Upper lobe of left lung (tissue), 6 donors: ENCODE measurements around the gene MSANTD2. TPM values are rescaled to one million over a fixed set of nuclear protein-coding genes. Genes with fewer than 3 reads are reported as not detected.

Experiments
- ATAC-seq, 2 donors: fragments of 200-7000 bp; cut with Tn5 transposase; one replicate each; pipeline ENCODE4 v1.9.1; 2022; ENCODE audit warnings: mild to moderate bottlenecking in 2 of 2, moderate library complexity in 2 of 2; ENCODE audit not compliant: low FRiP score in 2 of 2
- DNase-seq, 2 donors: peaks; one replicate each; pipeline ENCODE4 v3.0.0-alpha.2; 2019 to 2020
- H3K27ac ChIP-seq, 4 donors: fragments of 200-600 bp; sonication (generic); one replicate each; pipeline ENCODE4 v1.5.1; 2016 to 2019
- H3K27me3 ChIP-seq, 4 donors: fragments of 200-600 bp; sonication (generic); one replicate each; pipeline ENCODE4 v1.5.1; 2017 to 2019
- H3K36me3 ChIP-seq, 4 donors: fragments of 200-600 bp; sonication (generic); one replicate each; pipeline ENCODE4 v1.5.1; 2016 to 2019
- H3K4me1 ChIP-seq, 4 donors: fragments of 200-600 bp; sonication (generic); one replicate each; pipeline ENCODE4 v1.5.1; 2018 to 2019
- H3K4me3 ChIP-seq, 4 donors: fragments of 200-600 bp; sonication (generic); one replicate each; pipeline ENCODE4 v1.5.1; 2017 to 2019; ENCODE audit warnings: mild to moderate bottlenecking in 2 of 4, moderate library complexity in 1 of 4
- H3K9me3 ChIP-seq, 4 donors: fragments of 200-600 bp; sonication (generic); one replicate each; pipeline ENCODE4 v1.5.1; 2018 to 2019
- EP300 ChIP-seq, 4 donors: sonication (generic); formaldehyde crosslinking; IDR thresholded peaks; one replicate each; pipeline ENCODE4 v1.5.1; 2017; ENCODE audit warnings: antibody characterized with exemption in 4 of 4, control low read depth in 2 of 4
- POLR2A ChIP-seq, 4 donors: fragments of 450-650 bp; IDR thresholded peaks; one replicate each; pipeline ENCODE4 v1.5.1; 2016 to 2017; ENCODE audit warnings: antibody characterized with exemption in 4 of 4, mild to moderate bottlenecking in 2 of 4
- POLR2AphosphoS5 ChIP-seq, 2 donors: sonication (generic); formaldehyde crosslinking; IDR thresholded peaks; one replicate each; pipeline ENCODE4 v1.5.1; 2017; ENCODE audit warnings: antibody characterized with exemption in 2 of 2
- WGBS, 2 donors: methylation state at CpG; one replicate each; pipeline ENCODE4 v1.1.5; 2017 to 2018; 5-methylcytosine and 5-hydroxymethylcytosine counted together
- total RNA-seq, 6 donors: library from RNA; depleted of rRNA in 4 of 6; stranded (reverse); fragments of >200 nt in 4 of 6; gene quantifications; one replicate each; pipeline versions ENCODE4 v1.1.0 to v1.2.1, GENCODE V29; 2016 to 2021
- TF ChIP-seq, protein P1 (sequence below), 6 experiments: fragments of 450-650 bp in 4 of 6; fragments of 200-600 bp in 2 of 6; sonication (generic) in 2 of 6; IDR thresholded peaks; one replicate each; pipeline ENCODE4 v1.5.1; 2016 to 2019; ENCODE audit warnings: antibody characterized with exemption in 6 of 6
- donor health status: DM: no; HTN: no; CAD: no; lungs with moderate emphysema.
- donor health status: DM: no; HTN: yes; CAD: no; lungs with severe emphysema.

MSANTD2 gene
- total RNA-seq, 6 donors from 2014 or later: 10.5 to 69.1 (median 14.0) TPM

DNA sequence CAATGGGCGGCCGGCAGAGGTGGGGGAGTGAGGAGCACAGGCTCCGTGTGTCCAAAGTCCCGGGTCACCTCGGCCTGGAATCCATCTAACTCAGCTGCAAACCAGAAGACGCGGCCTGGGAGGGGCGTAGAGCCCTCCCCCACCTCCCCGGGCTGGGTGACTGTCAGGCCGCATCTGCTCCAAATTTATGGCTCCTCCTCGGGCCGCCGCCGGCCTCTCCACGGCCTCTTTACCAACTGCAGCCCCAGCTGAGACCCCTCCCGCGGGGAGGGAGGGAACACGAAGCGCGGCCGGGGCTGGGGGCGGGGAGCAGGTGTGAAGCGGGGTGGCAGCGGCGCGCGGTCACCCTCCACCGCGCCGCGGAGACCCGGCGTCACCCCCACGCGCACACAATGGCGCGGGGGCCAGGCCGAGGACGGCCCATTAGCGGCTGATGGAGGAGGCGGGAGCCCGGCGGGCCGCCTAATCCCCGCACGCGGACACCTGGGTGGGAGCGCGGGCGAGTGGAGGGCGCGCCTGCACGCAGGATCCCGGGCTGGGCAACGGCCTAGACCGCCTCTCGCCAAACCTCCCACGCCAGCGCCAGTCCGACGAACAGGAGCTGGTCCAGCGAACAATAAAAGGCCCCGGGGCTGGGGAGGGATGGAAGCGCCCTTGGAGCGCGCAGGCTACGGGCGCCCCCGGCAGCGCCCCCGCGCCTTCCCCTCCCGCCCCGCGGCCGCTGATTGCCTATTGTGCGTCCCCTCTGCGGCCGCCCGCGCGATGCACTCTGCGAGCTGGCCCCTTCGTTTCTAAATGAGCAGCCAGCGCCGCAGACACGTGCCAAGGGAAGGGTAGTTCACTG lies 39.1 kb upstream of the MSANTD2 start:
- DNase-seq (peak in 1 of 2 donors; percentile 86), ATAC-seq (no peak)
- Histone ChIP-seq H3K27me3 (peaks cover 0 to 34% (median 17%) of the 10 kb centered on the region in 4 donors), H3K4me3 (peak overlapping the region; percentile 10 to 40 (median 24)), H3K36me3 (no peaks in the 10 kb centered on the region), H3K27ac (no peak overlapping the region), H3K9me3 (no peaks in the 10 kb centered on the region), H3K4me1 (peaks cover 28 to 40% (median 39%) of the 10 kb centered on the region in 4 donors)
- WGBS, 2 donors: 3 to 10% methylated on average over 4 to 30 of the region's 87 CpGs
- TF ChIP-seq EP300 (IDR thresholded peaks at IDR 0.05) (no peak), POLR2A (IDR thresholded peaks at IDR 0.05) (no peak), POLR2AphosphoS5 (IDR thresholded peaks at IDR 0.05) (no peak)
- TF ChIP-seq, protein P1, sequence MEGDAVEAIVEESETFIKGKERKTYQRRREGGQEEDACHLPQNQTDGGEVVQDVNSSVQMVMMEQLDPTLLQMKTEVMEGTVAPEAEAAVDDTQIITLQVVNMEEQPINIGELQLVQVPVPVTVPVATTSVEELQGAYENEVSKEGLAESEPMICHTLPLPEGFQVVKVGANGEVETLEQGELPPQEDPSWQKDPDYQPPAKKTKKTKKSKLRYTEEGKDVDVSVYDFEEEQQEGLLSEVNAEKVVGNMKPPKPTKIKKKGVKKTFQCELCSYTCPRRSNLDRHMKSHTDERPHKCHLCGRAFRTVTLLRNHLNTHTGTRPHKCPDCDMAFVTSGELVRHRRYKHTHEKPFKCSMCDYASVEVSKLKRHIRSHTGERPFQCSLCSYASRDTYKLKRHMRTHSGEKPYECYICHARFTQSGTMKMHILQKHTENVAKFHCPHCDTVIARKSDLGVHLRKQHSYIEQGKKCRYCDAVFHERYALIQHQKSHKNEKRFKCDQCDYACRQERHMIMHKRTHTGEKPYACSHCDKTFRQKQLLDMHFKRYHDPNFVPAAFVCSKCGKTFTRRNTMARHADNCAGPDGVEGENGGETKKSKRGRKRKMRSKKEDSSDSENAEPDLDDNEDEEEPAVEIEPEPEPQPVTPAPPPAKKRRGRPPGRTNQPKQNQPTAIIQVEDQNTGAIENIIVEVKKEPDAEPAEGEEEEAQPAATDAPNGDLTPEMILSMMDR (IDR thresholded peaks at IDR 0.05): no peak

- WGBS, 2 donors: 52 to 60% methylated on average over 4 to 5 of the region's 5 CpGs
- TF ChIP-seq POLR2A (IDR thresholded peaks at IDR 0.05) (no peak), POLR2AphosphoS5 (IDR thresholded peaks at IDR 0.05) (no peak), EP300 (IDR thresholded peaks at IDR 0.05) (no peak)
- TF ChIP-seq, protein P1 (IDR thresholded peaks at IDR 0.05): no peak
- Histone ChIP-seq H3K4me1 (peaks cover 28 to 40% (median 39%) of the 10 kb centered on the region in 4 donors), H3K9me3 (no peaks in the 10 kb centered on the region), H3K4me3 (no peak overlapping the region), H3K27ac (no peak overlapping the region), H3K27me3 (peaks cover 0 to 34% (median 17%) of the 10 kb centered on the region in 4 donors), H3K36me3 (no peaks in the 10 kb centered on the region)
- no peak for ATAC-seq
- no peak for DNase-seq
Observed at GRCh38 chr11:124838805-124839127, 38.6 kb upstream of the MSANTD2 start.

- no peaks in the 10 kb centered on the region for H3K9me3 ChIP-seq
- H3K36me3 ChIP-seq: no peaks in the 10 kb centered on the region
- TF ChIP-seq EP300 (IDR thresholded peaks at IDR 0.05): no peak
- no peak for TF ChIP-seq POLR2AphosphoS5 (IDR thresholded peaks at IDR 0.05)
- no peak for TF ChIP-seq POLR2A (IDR thresholded peaks at IDR 0.05)
- TF ChIP-seq, protein P1 (IDR thresholded peaks at IDR 0.05): peak in 4 of 6 experiments; percentile 9 to 37 (median 30)
- ATAC-seq (peak; percentile 82 to 84), DNase-seq (no peak)
- H3K4me1 ChIP-seq: peaks cover 19 to 30% (median 29%) of the 10 kb centered on the region in 4 donors
- H3K27ac ChIP-seq: peak overlapping the region in 1 of 4 donors; percentile 13
- H3K4me3 ChIP-seq: no peak overlapping the region
- peaks cover 0 to 27% (median 13%) of the 10 kb centered on the region in 4 donors for H3K27me3 ChIP-seq
- WGBS, 2 donors: 8 to 16% methylated on average over 3 of the region's 3 CpGs
Observed at GRCh38 chr11:124837491-124837856, 37.3 kb upstream of the MSANTD2 start.

DNA sequence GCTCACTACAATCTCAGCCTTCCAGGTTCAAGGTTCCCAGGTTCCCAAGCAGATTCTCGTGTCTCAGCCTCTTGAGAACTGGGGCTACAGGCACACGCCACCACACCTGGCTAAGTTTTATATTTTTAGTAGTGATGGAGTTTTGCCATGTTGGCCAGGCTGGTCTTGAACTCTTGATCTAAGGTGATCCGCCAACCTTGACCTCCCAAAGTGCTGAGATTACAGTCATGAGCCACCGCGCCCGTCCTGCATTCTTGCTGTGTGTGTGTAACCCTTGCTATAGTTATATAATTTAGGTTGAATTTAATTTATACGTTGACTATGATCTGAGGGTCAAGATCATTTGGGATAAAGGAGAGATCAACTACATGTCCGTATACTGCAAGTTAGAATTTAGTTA lies 35.7 kb upstream of the MSANTD2 start:
- ATAC-seq (no peak), DNase-seq (no peak)
- Histone ChIP-seq H3K4me3 (no peak overlapping the region), H3K27ac (peak overlapping the region in 1 of 4 donors; percentile 32), H3K4me1 (peaks cover 19 to 27% (median 20%) of the 10 kb centered on the region in 4 donors), H3K9me3 (no peaks in the 10 kb centered on the region), H3K36me3 (no peaks in the 10 kb centered on the region), H3K27me3 (peaks cover 0 to 23% (median 12%) of the 10 kb centered on the region in 4 donors)
- no peak for TF ChIP-seq POLR2A (IDR thresholded peaks at IDR 0.05)
- no peak for TF ChIP-seq EP300 (IDR thresholded peaks at IDR 0.05)
- no peak for TF ChIP-seq POLR2AphosphoS5 (IDR thresholded peaks at IDR 0.05)
- TF ChIP-seq, protein P1 (IDR thresholded peaks at IDR 0.05): no peak
- 94 to 95% methylated on average over 8 of the region's 8 CpGs for WGBS, 2 donors
